ENCODE results near the gene PHLDB2.

- TF ChIP-seq POLR2A (IDR thresholded peaks at IDR 0.05), result no peak
- no peak for TF ChIP-seq CTCF (IDR thresholded peaks at IDR 0.05)
Measured at GRCh38 chr3:111846039-111846438, 13.0 kb upstream of the PHLDB2 start.
